NCI-H1048 (cell line): ENCODE results near the gene GCNT1.
"Not testable (repeated sequence)": the region's sequence is repeated elsewhere in the genome, so short reads cannot be mapped to it uniquely, and the experiment has no call there.

Experiments used
- DNase-seq: peaks from one replicate; lab custom pipeline; 2025; lab: John Stamatoyannopoulos, UW

GCNT1 gene

GRCh38 chr9:76443887-76444286 is 15.1 kb upstream of the GCNT1 start:
- no peak for DNase-seq

- DNase-seq = no peak
Observed at GRCh38 chr9:76444322-76444929, 14.6 kb upstream of the GCNT1 start.

GRCh38 chr9:76445976-76446375 is 13.0 kb upstream of the GCNT1 start:
- DNase-seq = no peak

DNA sequence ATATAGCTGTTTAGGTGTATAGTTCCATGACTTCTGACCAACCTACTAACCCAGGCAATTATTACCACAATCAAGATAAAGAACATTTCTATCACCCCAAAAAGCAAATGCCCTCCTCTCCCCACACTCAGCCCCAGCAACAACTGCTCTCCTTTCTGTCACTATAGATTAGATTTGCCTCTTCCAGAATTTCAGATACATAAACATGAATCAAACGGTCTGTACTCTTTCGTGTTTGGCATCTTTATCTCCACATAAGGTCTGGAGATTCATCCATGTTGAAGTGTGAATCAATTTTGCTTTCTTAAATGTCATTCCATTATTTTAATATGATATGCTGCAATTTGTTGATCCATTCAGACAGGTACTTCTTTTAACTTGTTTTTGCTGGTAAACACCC is 10.5 kb upstream of the GCNT1 start:
- DNase-seq = no peak

GRCh38 chr9:76451234-76451633 is 7.7 kb upstream of the GCNT1 start:
- no peak for DNase-seq

- DNase-seq = no peak
Observed at GRCh38 chr9:76452839-76453238, 6.1 kb upstream of the GCNT1 start.

DNA sequence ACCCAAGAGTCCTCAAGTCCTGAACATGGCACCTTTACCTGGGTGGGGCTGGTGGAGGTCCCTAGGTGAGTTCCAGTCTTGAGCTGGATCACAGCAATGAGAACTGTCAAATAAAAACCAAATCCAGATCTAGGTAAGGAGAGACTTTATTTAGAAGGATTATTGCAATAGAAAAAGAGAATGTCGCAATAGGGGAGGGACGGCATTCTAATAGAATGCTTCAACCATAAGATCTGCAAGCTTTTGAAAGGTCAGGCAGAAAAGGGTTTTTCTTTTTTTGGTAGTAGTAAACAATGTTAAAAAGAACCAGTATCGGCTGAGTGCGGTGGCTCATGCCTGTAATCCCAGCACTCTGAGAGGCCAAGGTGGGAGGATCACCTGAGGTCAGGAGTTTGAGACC is 5.2 kb upstream of the GCNT1 start:
- no peak for DNase-seq

- DNase-seq = no peak
Observed at GRCh38 chr9:76454311-76454710, 4.7 kb upstream of the GCNT1 start.

DNA sequence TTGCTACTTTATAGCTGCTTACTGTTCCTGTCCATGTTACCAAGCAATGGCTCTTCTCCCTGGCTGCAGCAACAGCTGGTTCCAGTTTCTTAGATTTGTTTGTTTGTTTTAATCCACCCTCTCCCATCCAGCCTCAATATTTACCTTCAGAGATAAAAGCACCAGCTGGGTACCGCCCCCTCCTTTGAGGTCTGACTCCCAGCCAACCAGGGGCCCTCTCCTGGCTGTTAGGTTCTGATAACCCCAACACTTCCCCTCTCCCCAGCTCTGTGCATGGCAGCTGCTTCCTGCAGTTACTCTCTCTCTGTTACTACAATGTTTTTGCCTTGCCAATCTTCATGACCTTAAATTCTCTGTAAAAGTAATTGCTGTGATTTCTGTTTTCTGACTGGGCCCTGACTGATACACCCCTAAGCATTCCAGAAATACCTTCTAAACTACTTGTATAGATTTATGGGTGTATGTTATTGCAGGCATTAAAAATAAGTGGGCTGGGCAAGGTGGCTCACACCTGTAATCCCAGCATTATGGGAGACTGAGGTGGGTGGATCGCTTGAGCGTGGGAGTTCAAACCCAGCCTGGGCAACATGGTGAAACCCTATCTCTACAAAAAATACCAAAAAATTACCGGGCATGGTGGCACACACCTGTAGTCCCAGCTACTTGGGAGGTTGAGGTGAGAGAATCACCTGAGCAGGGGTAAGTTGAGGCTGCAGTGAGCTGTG is 2.6 kb upstream of the GCNT1 start:
- DNase-seq = no peak

DNA sequence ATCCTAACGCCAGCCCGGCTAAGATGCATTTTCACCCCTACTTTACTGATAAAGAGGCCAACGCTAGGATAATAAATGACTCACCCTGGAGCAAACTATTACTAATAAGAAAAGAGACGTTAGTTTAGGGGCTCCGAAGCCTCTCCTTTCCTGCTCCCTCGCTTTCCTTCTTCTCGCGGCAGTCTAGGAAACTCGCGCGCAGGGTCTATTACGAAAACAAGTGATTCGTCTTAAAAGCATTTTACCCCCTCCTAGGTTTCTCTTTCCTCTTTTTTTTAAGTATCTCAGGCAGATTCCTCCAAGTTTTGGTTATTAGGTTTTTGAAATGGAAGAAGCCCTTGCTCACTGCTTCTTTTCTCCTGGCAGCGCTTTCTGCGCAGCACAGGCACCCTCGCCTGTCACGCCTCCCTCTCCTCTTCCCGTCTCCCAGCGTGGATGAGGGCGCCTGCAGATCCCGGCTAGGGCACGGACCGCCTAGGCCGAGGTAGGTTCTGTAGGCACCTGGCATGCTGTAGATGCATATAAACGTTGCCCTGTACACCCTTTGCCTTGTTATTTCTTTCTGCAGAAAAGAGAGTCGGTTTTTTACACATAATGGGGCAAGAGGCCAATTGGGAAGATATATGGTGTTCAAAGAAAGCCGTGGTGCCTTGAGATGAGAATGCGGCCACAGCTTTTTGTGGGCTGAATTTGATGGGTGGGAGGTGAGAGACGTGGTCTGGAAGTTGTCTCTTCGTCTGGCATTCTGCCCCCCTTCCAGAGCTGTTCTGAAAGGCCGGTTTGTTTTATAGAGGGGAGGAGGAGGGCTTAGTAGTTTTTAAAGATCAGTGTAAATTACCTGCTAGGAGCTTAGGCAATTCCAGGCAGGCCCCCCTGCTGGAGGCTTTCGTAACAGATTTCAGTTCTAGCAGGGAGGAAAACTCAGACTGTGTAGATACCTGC is 983 bp downstream of the GCNT1 start:
- no peak for DNase-seq

GRCh38 chr9:76462126-76462525 is 3.1 kb downstream of the GCNT1 start:
- DNase-seq = no peak

- no peak for DNase-seq
Observed at GRCh38 chr9:76463211-76463610, 4.2 kb downstream of the GCNT1 start.

GRCh38 chr9:76464706-76465105 is 5.7 kb downstream of the GCNT1 start:
- no peak for DNase-seq

DNA sequence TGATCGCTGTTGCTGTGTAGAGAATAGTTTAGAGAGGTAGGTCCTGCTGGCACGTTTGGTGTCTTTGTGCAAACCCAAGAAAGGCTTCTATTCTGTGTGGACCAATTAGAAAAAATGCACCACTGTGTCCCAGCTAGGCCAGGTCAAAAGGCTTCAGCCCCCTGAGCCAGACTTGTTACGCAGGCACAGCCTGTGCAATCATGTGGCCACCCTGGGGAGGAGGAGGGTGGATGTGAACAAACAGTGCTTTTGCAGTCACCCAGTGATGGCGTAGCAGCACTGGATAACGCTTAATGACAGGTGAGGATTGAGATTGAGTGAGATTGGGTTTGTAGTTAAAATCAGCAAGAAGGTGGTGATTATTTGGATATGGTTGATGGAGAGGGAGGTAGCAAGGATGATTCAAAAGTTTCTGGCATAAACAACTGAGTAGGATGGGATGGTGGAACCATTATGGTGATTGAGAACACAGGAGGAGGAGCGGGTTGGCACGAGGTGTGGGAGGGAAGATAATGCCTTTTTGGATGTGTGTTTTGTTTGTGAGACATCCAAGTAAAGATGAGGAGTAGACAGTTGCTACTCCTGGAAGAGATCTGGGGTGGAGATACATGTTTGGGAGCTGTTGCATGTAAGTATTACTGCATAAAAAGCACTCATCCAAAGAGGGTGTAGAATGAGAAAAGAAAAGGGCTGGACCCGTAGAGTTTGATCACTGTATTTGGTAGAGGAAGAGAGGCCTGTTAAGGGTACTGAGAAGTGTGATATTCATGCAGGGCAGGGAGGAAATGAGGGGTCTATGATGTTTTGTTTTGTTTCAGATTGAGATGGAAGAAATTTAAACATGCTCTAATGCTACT is 6.7 kb downstream of the GCNT1 start:
- no peak for DNase-seq

DNA sequence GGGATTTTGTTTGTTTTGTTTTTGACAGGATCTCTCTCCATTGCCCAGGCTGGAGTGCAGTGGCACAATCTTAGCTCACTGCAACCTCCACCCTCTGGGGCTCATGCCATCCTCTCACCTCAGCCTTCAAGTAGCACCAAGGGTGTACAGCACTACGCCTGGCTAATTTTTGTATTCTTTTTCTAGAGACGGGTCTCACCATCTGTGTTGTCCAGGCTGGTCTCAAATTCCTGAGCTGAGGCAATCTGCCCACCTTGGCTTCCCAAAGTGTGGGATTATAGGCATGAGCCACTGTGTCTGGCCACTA is 7.3 kb downstream of the GCNT1 start:
- no peak for DNase-seq

- DNase-seq = no peak
Observed at GRCh38 chr9:76474419-76474818, 15.4 kb downstream of the GCNT1 start.

DNA sequence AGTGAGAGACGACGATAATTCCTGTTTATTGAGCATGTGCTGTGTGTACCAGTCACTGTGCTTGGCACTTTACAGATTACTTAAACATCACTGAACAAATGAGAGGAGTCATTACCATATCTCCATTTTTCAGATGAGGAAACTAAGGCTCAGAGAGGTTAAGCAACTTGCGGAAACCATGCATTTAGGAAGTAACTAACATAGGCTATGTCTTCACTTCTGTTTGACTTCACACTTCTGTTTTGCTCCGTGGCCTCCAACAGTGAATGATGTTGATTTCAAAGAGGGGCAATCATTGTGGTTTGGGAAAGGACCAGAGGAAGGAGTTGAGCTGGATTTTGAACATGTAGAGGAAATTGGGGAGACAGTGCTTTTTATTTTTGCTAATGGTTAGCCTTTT is 16.7 kb downstream of the GCNT1 start:
- no peak for DNase-seq

DNA sequence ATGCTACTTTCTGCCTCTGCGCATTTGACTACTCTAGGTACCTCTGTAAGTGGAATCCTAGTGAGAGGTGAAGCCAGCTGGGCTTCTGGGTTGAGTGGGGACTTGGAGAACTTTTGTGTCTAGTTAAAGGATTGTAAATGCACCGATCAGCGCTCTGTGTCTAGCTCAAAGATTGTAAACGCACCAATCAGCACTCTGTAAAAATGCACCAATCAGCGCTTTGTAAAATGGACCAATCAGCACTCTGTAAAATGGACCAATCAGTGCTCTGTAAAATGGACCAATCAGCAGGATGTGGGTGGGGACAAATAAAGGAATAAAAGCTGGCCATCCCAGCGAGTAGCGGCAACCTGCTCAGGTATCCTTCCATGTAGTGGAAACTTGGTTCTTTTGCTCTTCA is 18.8 kb downstream of the GCNT1 start:
- not testable (repeated sequence) for DNase-seq

- DNase-seq = no peak
Observed at GRCh38 chr9:76478226-76478625, 19.2 kb downstream of the GCNT1 start.

GRCh38 chr9:76479337-76479736 is 20.4 kb downstream of the GCNT1 start:
- not testable (repeated sequence) for DNase-seq

- no peak for DNase-seq
Observed at GRCh38 chr9:76486151-76486550, 27.2 kb downstream of the GCNT1 start.
